ENCODE data around the gene KRT4. TPM values are rescaled to one million over a fixed set of nuclear protein-coding genes. Genes with fewer than 3 reads are reported as not detected.

Gene KRT4
- total RNA-seq, 1 experiment from 2014 or later, result not detected

DNA sequence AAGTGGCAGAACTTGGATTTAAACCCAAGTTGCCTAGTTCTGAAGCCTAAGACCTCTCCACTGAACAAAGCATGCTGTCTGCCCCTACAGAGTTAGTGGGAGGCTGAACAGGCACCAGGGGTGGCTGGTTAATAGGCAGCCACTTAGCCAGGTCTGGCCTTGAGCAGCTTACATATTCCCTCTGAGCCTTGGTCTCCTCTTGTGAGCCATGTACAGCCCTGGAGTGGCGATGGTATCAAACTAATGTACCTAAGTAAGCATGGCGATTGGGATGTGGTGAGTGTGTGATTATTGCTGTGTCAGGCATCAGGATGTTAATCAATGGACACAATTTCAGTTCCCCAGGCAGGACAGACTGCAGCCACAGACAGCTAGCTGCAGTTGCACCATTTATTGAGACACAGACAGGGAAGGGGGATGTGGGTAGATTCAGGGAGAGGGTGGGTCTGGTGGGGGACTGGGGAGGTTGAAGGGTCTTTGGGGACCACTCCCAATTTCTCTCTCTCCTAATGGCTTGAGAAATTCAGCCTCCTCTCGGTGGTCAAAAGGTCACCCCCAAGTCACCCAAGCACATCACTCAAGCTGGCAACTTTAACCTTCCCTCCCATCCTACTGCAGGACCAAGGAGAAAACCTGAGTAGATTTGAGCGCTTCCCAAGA, 7.3 kb upstream of the KRT4 start:
- ChIA-PET RAD21 (ENCODE audit: low non-redundant PET in 1 of 2, low total read pairs in 2 of 2, uncharacterized antibody in 2 of 2, unreplicated experiment in 2 of 2) (no interaction called here), POLR2A (no interaction called here), CTCF (no interaction called here)
- ATAC-seq, result no peak
- no peaks in the 10 kb centered on the region for H3K36me3 ChIP-seq (ENCODE audit: control insufficient read depth in 1 of 2, insufficient read depth in 2 of 2, low read length in 2 of 2)
- H3K79me2 ChIP-seq (ENCODE audit: insufficient read depth, low read length), result no peaks in the 10 kb centered on the region
- H2AFZ ChIP-seq (ENCODE audit: low read depth, low read length, poor library complexity, severe bottlenecking), result no peak overlapping the region
- no peak overlapping the region for H3K4me3 ChIP-seq (replicated peaks in 1 of 2; ENCODE audit: low read depth in 1 of 2, low read length in 2 of 2)
- 0 out of 2 replicates have a peak, but pooled peaks cover 2% of the 10 kb centered on the region for H3K27me3 ChIP-seq (ENCODE audit: insufficient read depth, low read length)
- peaks cover 0 to 9% of the 10 kb centered on the region in 2 experiments; a peak in 2 of 4 replicates for H3K4me1 ChIP-seq (ENCODE audit: control insufficient read depth in 1 of 2, insufficient read depth in 2 of 2, low read length in 2 of 2)
- no peak for DNase-seq (ENCODE audit: low read depth, low spot score)
- H3K4me2 ChIP-seq (ENCODE audit: low read length), result no peak overlapping the region
- H3K27ac ChIP-seq (ENCODE audit: low read depth, low read length), result no peak overlapping the region
- BruUV-seq (replicated peaks), result no TSS peak
- no peaks in the 10 kb centered on the region for H3K9me3 ChIP-seq (ENCODE audit: control insufficient read depth in 1 of 2, insufficient read depth in 1 of 2, low read depth in 1 of 2, low read length in 2 of 2)
- H3K9me2 ChIP-seq (ENCODE audit: insufficient read depth), result no peaks in the 10 kb centered on the region
- H4K20me1 ChIP-seq (ENCODE audit: insufficient read depth), result no peaks in the 10 kb centered on the region
- TF ChIP-seq CBX3 (IDR thresholded peaks at IDR 0.05; ENCODE audit: low read depth), result no peak
- TF ChIP-seq SP1 (IDR thresholded peaks at IDR 0.05; ENCODE audit: low read depth), result no peak
- no peak for TF ChIP-seq JUND (IDR thresholded peaks at IDR 0.05)
- TF ChIP-seq EZH2 (IDR thresholded peaks at IDR 0.05), result no peak
- TF ChIP-seq RAD21 (IDR thresholded peaks at IDR 0.05; ENCODE audit: low read depth), result no peak
- TF ChIP-seq POLR2AphosphoS5 (IDR thresholded peaks at IDR 0.05; ENCODE audit: low read depth, low read length), result no peak
- TF ChIP-seq, protein P1, sequence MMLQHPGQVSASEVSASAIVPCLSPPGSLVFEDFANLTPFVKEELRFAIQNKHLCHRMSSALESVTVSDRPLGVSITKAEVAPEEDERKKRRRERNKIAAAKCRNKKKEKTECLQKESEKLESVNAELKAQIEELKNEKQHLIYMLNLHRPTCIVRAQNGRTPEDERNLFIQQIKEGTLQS (IDR thresholded peaks at IDR 0.05), result no peak
- no peak for TF ChIP-seq ELF1 (IDR thresholded peaks at IDR 0.05; ENCODE audit: borderline replicate concordance, low read depth)
- TF ChIP-seq TCF7L2 (IDR thresholded peaks at IDR 0.05; ENCODE audit: borderline replicate concordance, extremely low read depth, insufficient read depth, insufficient read length), result no peak
- no peak for TF ChIP-seq YY1 (IDR thresholded peaks at IDR 0.05; ENCODE audit: extremely low read depth, insufficient replicate concordance, low read depth, low read length)
- TF ChIP-seq SRF (IDR thresholded peaks at IDR 0.05; ENCODE audit: low read depth), result no peak
- TF ChIP-seq, protein P2, sequence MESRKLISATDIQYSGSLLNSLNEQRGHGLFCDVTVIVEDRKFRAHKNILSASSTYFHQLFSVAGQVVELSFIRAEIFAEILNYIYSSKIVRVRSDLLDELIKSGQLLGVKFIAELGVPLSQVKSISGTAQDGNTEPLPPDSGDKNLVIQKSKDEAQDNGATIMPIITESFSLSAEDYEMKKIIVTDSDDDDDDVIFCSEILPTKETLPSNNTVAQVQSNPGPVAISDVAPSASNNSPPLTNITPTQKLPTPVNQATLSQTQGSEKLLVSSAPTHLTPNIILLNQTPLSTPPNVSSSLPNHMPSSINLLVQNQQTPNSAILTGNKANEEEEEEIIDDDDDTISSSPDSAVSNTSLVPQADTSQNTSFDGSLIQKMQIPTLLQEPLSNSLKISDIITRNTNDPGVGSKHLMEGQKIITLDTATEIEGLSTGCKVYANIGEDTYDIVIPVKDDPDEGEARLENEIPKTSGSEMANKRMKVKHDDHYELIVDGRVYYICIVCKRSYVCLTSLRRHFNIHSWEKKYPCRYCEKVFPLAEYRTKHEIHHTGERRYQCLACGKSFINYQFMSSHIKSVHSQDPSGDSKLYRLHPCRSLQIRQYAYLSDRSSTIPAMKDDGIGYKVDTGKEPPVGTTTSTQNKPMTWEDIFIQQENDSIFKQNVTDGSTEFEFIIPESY (IDR thresholded peaks at IDR 0.05; ENCODE audit: extremely low read depth, insufficient replicate concordance, low read length), result no peak
- no peak for TF ChIP-seq POLR2A (IDR thresholded peaks at IDR 0.05; ENCODE audit: borderline replicate concordance, extremely low read depth, insufficient read depth, insufficient read length)
- no peak for TF ChIP-seq EZH2phosphoT487 (IDR thresholded peaks at IDR 0.05; ENCODE audit: borderline replicate concordance)
- TF ChIP-seq, protein P3, sequence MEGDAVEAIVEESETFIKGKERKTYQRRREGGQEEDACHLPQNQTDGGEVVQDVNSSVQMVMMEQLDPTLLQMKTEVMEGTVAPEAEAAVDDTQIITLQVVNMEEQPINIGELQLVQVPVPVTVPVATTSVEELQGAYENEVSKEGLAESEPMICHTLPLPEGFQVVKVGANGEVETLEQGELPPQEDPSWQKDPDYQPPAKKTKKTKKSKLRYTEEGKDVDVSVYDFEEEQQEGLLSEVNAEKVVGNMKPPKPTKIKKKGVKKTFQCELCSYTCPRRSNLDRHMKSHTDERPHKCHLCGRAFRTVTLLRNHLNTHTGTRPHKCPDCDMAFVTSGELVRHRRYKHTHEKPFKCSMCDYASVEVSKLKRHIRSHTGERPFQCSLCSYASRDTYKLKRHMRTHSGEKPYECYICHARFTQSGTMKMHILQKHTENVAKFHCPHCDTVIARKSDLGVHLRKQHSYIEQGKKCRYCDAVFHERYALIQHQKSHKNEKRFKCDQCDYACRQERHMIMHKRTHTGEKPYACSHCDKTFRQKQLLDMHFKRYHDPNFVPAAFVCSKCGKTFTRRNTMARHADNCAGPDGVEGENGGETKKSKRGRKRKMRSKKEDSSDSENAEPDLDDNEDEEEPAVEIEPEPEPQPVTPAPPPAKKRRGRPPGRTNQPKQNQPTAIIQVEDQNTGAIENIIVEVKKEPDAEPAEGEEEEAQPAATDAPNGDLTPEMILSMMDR (IDR thresholded peaks at IDR 0.05 in 2 of 3, conservative IDR thresholded peaks at IDR 0.05 in 1 of 3; ENCODE audit: borderline replicate concordance in 1 of 3, insufficient read depth in 1 of 3, low read depth in 2 of 3, low read length in 2 of 3), result no peak
- TF ChIP-seq, protein P4, sequence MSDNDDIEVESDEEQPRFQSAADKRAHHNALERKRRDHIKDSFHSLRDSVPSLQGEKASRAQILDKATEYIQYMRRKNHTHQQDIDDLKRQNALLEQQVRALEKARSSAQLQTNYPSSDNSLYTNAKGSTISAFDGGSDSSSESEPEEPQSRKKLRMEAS (IDR thresholded peaks at IDR 0.05), result no peak
- TF ChIP-seq FOSL1 (IDR thresholded peaks at IDR 0.05; ENCODE audit: low read depth), result no peak
- TF ChIP-seq EGR1 (IDR thresholded peaks at IDR 0.05; ENCODE audit: low read depth), result no peak
- TF ChIP-seq CEBPB (IDR thresholded peaks at IDR 0.05; ENCODE audit: low read depth), result no peak
- TF ChIP-seq SIN3A (IDR thresholded peaks at IDR 0.05; ENCODE audit: low read depth), result no peak
- intact Hi-C loops (cut with micrococcal nuclease), result no loop called here
- H3K9ac ChIP-seq (ENCODE audit: low read length), result no peak overlapping the region
